Activated CD4-positive, alpha-beta memory T cell treated with anti-CD3 and anti-CD28 coated beads for 36 hours (primary cell): ENCODE measurements around the gene RAB22A. TPM values are rescaled to one million over a fixed set of nuclear protein-coding genes. Genes with fewer than 3 reads are reported as not detected.
A peak's percentile ranks its signal among the peaks of the same experiment; 100 is the strongest.

Experiments
- CTCF ChIA-PET: fragments of 350-600 bp; sonication (Branson Sonifier 250); formaldehyde crosslinking; loops from one replicate; lab custom pipeline; 2021; ENCODE audit warnings: antibody characterized with exemption, inconsistent platforms; lab: Charles Lee
- POLR2A ChIA-PET: fragments of 350-600 bp; sonication (Branson Sonifier 250); formaldehyde crosslinking; loops from one replicate; lab custom pipeline; 2021; ENCODE audit warnings: antibody characterized with exemption; lab: Charles Lee
- DNase-seq: peaks from one replicate; pipeline ENCODE4 v3.0.0-alpha.2; 2020
- H3K27ac Mint-ChIP-seq: one replicate; pipeline ENCODE4 v1.8.0; 2021; ENCODE audit warnings: mixed read lengths
- H3K27me3 Mint-ChIP-seq: one replicate; pipeline ENCODE4 v1.8.0; 2021; ENCODE audit warnings: mixed read lengths
- H3K36me3 Mint-ChIP-seq: one replicate; pipeline ENCODE4 v1.8.0; 2021; ENCODE audit warnings: mixed read lengths
- H3K4me1 Mint-ChIP-seq: one replicate; pipeline ENCODE4 v1.8.0; 2021; ENCODE audit warnings: low read depth, mixed read lengths
- H3K4me3 Mint-ChIP-seq: one replicate; pipeline ENCODE4 v1.8.0; 2021; ENCODE audit warnings: mild to moderate bottlenecking, mixed read lengths
- H3K9me3 Mint-ChIP-seq: one replicate; pipeline ENCODE4 v1.8.0; 2021; ENCODE audit warnings: mixed read lengths
- intact Hi-C: fragments of 100-400 bp; cut with micrococcal nuclease; formaldehyde crosslinking; loops from one replicate; pipeline ENCODE4 v1.15.1; 2023
- total RNA-seq, 2 experiments: library from RNA; stranded (reverse); gene quantifications; one replicate each; pipeline ENCODE4 v1.2.3, GENCODE V29; 2021

RAB22A gene
- total RNA-seq, 2 experiments from 2014 or later, result 10.5 to 12.0 TPM

GRCh38 chr20:58377766-58378401 is 68.4 kb downstream of the RAB22A start:
- intact Hi-C loops, result no loop called here
- no peak overlapping the region for H3K27ac Mint-ChIP-seq
- H3K27me3 Mint-ChIP-seq, result peaks cover 21% of the 10 kb centered on the region
- CTCF ChIA-PET, result interaction anchor here (1.5 kb wide), 1 partner anchor 69 kb away, joined by 4 read pairs; no protein-coding TSS in a partner anchor
- no peak for DNase-seq
- H3K9me3 Mint-ChIP-seq, result peaks cover 11% of the 10 kb centered on the region
- POLR2A ChIA-PET, result no interaction called here
- H3K36me3 Mint-ChIP-seq, result peaks cover 2% of the 10 kb centered on the region
- H3K4me3 Mint-ChIP-seq, result no peak overlapping the region
- no peaks in the 10 kb centered on the region for H3K4me1 Mint-ChIP-seq

- no peak for DNase-seq
- CTCF ChIA-PET, result no interaction called here
- POLR2A ChIA-PET, result no interaction called here
- intact Hi-C loops, result no loop called here
- no peak overlapping the region for H3K27ac Mint-ChIP-seq
- H3K9me3 Mint-ChIP-seq, result peaks cover 11% of the 10 kb centered on the region
- H3K4me1 Mint-ChIP-seq, result no peaks in the 10 kb centered on the region
- H3K36me3 Mint-ChIP-seq, result peaks cover 2% of the 10 kb centered on the region
- no peak overlapping the region for H3K4me3 Mint-ChIP-seq
- H3K27me3 Mint-ChIP-seq, result peaks cover 21% of the 10 kb centered on the region
Measured at GRCh38 chr20:58378704-58379103, 69.2 kb downstream of the RAB22A start.

- CTCF ChIA-PET, result interaction anchor here (0.6 kb wide), 1 partner anchor 884 kb away, joined by 3 read pairs; no protein-coding TSS in a partner anchor
- POLR2A ChIA-PET, result no interaction called here
- peaks cover 23% of the 10 kb centered on the region for H3K27me3 Mint-ChIP-seq
- intact Hi-C loops, result no loop called here
- no peak overlapping the region for H3K4me3 Mint-ChIP-seq
- no peak overlapping the region for H3K27ac Mint-ChIP-seq
- H3K4me1 Mint-ChIP-seq, result no peaks in the 10 kb centered on the region
- DNase-seq, result no peak
- peaks cover 2% of the 10 kb centered on the region for H3K36me3 Mint-ChIP-seq
- H3K9me3 Mint-ChIP-seq, result peaks cover 11% of the 10 kb centered on the region
Measured at GRCh38 chr20:58381627-58382026, 72.1 kb downstream of the RAB22A start.

- Mint-ChIP-seq H3K4me1 (no peaks in the 10 kb centered on the region), H3K27me3 (peaks cover 22% of the 10 kb centered on the region)
Measured at GRCh38 chr20:58382096-58382495, 72.6 kb downstream of the RAB22A start.

GRCh38 chr20:58384821-58385220 is 75.3 kb downstream of the RAB22A start:
- no peak for DNase-seq
- ChIA-PET POLR2A (interaction anchor here (1.0 kb wide), 1 partner anchor 267 kb away, joined by 3 read pairs; no protein-coding TSS in a partner anchor), CTCF (no interaction called here)
- peaks cover 11% of the 10 kb centered on the region for H3K9me3 Mint-ChIP-seq
- H3K36me3 Mint-ChIP-seq, result peaks cover 4% of the 10 kb centered on the region
- no peak overlapping the region for H3K27ac Mint-ChIP-seq
- peaks cover 2% of the 10 kb centered on the region for H3K4me1 Mint-ChIP-seq
- intact Hi-C loops, result loop anchor here (5.0 kb wide), 1 partner anchor 267 kb away; the partner anchor contains the start of gene STX16
- H3K27me3 Mint-ChIP-seq, result peaks cover 15% of the 10 kb centered on the region
- no peak overlapping the region for H3K4me3 Mint-ChIP-seq

More at GRCh38 chr20:58382096-58382495, 72.6 kb downstream of the RAB22A start:
- H3K9me3 Mint-ChIP-seq, result peaks cover 11% of the 10 kb centered on the region
- intact Hi-C loops, result no loop called here
- no peak overlapping the region for H3K27ac Mint-ChIP-seq
- ChIA-PET POLR2A (no interaction called here), CTCF (no interaction called here)
- H3K4me3 Mint-ChIP-seq, result no peak overlapping the region
- peaks cover 2% of the 10 kb centered on the region for H3K36me3 Mint-ChIP-seq
- no peak for DNase-seq

GRCh38 chr20:58388028-58388601 is 78.6 kb downstream of the RAB22A start:
- ChIA-PET POLR2A (interaction anchor here (0.8 to 1.8 kb wide), 3 partner anchors 81 to 998 kb away, joined by 3 to 18 read pairs (median 8); partner anchors contain the start of gene STX16), CTCF (interaction anchor here (1.0 to 1.4 kb wide), 3 partner anchors 19 to 263 kb away, joined by 4 read pairs; partner anchors contain the start of gene STX16)

GRCh38 chr20:58388882-58389323 is 79.4 kb downstream of the RAB22A start, which contains the start of gene VAPB:
TSS of gene VAPB (plus strand) at chr20:58389229. CDS start at chr20:58389460, 231 bp downstream.
- intact Hi-C loops, result loop anchor here (1.0 to 5.0 kb wide), 4 partner anchors 19 to 263 kb away; partner anchors contain the start of gene STX16
- Mint-ChIP-seq H3K9me3 (no peaks in the 10 kb centered on the region), H3K27ac (peak within 1 kb of the TSS; percentile 92), H3K4me1 (peaks cover 38% of the 10 kb centered on the region), H3K4me3 (peak within 1 kb of the TSS; percentile 95), H3K36me3 (peaks cover 27% of the 10 kb centered on the region), H3K27me3 (peaks cover 2% of the 10 kb centered on the region)
- ChIA-PET CTCF (interaction anchor here (0.6 to 1.4 kb wide), 7 partner anchors 14 to 262 kb away, joined by 3 to 5 read pairs (median 4); partner anchors contain the start of gene STX16), POLR2A (interaction anchor here (0.7 to 2.2 kb wide), 14 partner anchors 9 to 999 kb away, joined by 3 to 18 read pairs (median 3); partner anchors contain the start of genes RAB22A and STX16)
- DNase-seq, result peak; percentile 98

More at GRCh38 chr20:58388028-58388601, 78.6 kb downstream of the RAB22A start:
- peaks cover 33% of the 10 kb centered on the region for H3K4me1 Mint-ChIP-seq
- H3K36me3 Mint-ChIP-seq, result peaks cover 24% of the 10 kb centered on the region
- peaks cover 2% of the 10 kb centered on the region for H3K27me3 Mint-ChIP-seq
- no peak overlapping the region for H3K4me3 Mint-ChIP-seq
- H3K27ac Mint-ChIP-seq, result no peak overlapping the region
- no peaks in the 10 kb centered on the region for H3K9me3 Mint-ChIP-seq
- no peak for DNase-seq
- intact Hi-C loops, result loop anchor here (2.0 to 5.0 kb wide), 2 partner anchors 81 to 264 kb away; partner anchors contain the start of gene STX16

GRCh38 chr20:58389324-58389967 is 79.9 kb downstream of the RAB22A start:
- CTCF ChIA-PET, result interaction anchor here (0.6 to 1.4 kb wide), 6 partner anchors 14 to 262 kb away, joined by 3 to 5 read pairs (median 4); partner anchors contain the start of gene STX16
- peak overlapping the region; percentile 95 for H3K4me3 Mint-ChIP-seq
- peaks cover 31% of the 10 kb centered on the region for H3K36me3 Mint-ChIP-seq

GRCh38 chr20:58389968-58390658 is 80.6 kb downstream of the RAB22A start:
- POLR2A ChIA-PET, result interaction anchor here (0.9 to 2.2 kb wide), 8 partner anchors 8 to 261 kb away, joined by 3 to 18 read pairs (median 4); partner anchors contain the start of genes RAB22A and STX16

More at GRCh38 chr20:58389324-58389967, 79.9 kb downstream of the RAB22A start:
- POLR2A ChIA-PET, result interaction anchor here (0.7 to 2.2 kb wide), 11 partner anchors 9 to 779 kb away, joined by 3 to 18 read pairs (median 4); partner anchors contain the start of genes RAB22A and STX16
- Mint-ChIP-seq H3K27ac (peak overlapping the region; percentile 92), H3K4me1 (peaks cover 42% of the 10 kb centered on the region), H3K9me3 (no peaks in the 10 kb centered on the region), H3K27me3 (no peaks in the 10 kb centered on the region)
- intact Hi-C loops, result loop anchor here (1.0 to 5.0 kb wide), 4 partner anchors 19 to 263 kb away; partner anchors contain the start of gene STX16
- peak; percentile 49 for DNase-seq

GRCh38 chr20:58390659-58391035 is 81.1 kb downstream of the RAB22A start:
- POLR2A ChIA-PET, result interaction anchor here (1.1 to 2.2 kb wide), 2 partner anchors 16 to 81 kb away, joined by 3 to 8 read pairs; partner anchors contain the start of gene RAB22A
- Mint-ChIP-seq H3K36me3 (peaks cover 31% of the 10 kb centered on the region), H3K4me1 (peaks cover 51% of the 10 kb centered on the region), H3K4me3 (peak overlapping the region; percentile 95), H3K27me3 (no peaks in the 10 kb centered on the region), H3K27ac (peak overlapping the region; percentile 92), H3K9me3 (no peaks in the 10 kb centered on the region)
- no peak for DNase-seq
- intact Hi-C loops, result no loop called here
- CTCF ChIA-PET, result no interaction called here

More at GRCh38 chr20:58389968-58390658, 80.6 kb downstream of the RAB22A start:
- no peak for DNase-seq
- H3K9me3 Mint-ChIP-seq, result no peaks in the 10 kb centered on the region
- H3K27me3 Mint-ChIP-seq, result no peaks in the 10 kb centered on the region
- intact Hi-C loops, result loop anchor here (1.0 to 5.0 kb wide), 4 partner anchors 18 to 262 kb away; partner anchors contain the start of gene STX16
- H3K27ac Mint-ChIP-seq, result peak overlapping the region; percentile 92
- H3K36me3 Mint-ChIP-seq, result peaks cover 31% of the 10 kb centered on the region
- peaks cover 46% of the 10 kb centered on the region for H3K4me1 Mint-ChIP-seq
- CTCF ChIA-PET, result interaction anchor here (1.1 kb wide), 1 partner anchor 29 kb away, joined by 3 read pairs; no protein-coding TSS in a partner anchor
- H3K4me3 Mint-ChIP-seq, result peak overlapping the region; percentile 95
